Sigmoid colon (tissue), 4 donors: ENCODE data around the gene ZP2.

Experiments used
- CTCF ChIP-seq, 4 experiments: fragments of 450-650 bp in 3 of 4; fragments of 200-600 bp in 1 of 4; IDR thresholded peaks; one replicate each; pipeline ENCODE4 v1.5.1; 2016 to 2019; ENCODE audit warnings: antibody characterized with exemption in 4 of 4, mild to moderate bottlenecking in 3 of 4, moderate library complexity in 2 of 4
- POLR2A ChIP-seq, 2 donors: fragments of 450-650 bp; IDR thresholded peaks; one replicate each; pipeline ENCODE4 v1.6.1; 2016; ENCODE audit warnings: antibody characterized with exemption in 2 of 2, mild to moderate bottlenecking in 2 of 2, moderate library complexity in 2 of 2
- POLR2AphosphoS5 ChIP-seq, 4 donors: sonication (generic); formaldehyde crosslinking; IDR thresholded peaks; one replicate each; pipeline ENCODE4 v1.6.1; 2017; ENCODE audit warnings: antibody characterized with exemption in 4 of 4

- TF ChIP-seq CTCF (IDR thresholded peaks at IDR 0.05) (no peak), POLR2A (IDR thresholded peaks at IDR 0.05) (no peak), POLR2AphosphoS5 (IDR thresholded peaks at IDR 0.05) (no peak)
Measured at GRCh38 chr16:21167360-21167759, 44.0 kb downstream of the ZP2 start.
